ENCODE results near the gene CDH13.

DNA sequence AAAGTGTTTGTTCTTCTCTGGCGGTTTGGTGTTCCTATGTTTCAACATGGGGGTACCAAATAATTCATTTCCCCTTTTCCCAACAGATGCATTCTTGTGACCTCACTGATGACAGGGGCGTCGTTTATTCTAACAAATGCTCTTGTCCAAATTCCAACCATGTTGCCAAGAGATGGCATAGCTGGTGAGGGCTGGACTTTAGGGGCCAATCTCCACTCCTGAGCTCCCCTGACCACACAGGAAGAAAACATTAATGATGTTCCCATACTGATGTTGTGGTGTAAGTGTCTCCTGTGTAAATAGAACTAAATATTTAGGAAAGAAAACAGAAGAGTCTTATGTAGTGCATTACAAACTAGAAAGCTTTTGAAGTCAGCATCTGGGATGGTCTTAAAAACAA is 431.6 kb downstream of the CDH13 start:
- TF ChIP-seq, protein P1, sequence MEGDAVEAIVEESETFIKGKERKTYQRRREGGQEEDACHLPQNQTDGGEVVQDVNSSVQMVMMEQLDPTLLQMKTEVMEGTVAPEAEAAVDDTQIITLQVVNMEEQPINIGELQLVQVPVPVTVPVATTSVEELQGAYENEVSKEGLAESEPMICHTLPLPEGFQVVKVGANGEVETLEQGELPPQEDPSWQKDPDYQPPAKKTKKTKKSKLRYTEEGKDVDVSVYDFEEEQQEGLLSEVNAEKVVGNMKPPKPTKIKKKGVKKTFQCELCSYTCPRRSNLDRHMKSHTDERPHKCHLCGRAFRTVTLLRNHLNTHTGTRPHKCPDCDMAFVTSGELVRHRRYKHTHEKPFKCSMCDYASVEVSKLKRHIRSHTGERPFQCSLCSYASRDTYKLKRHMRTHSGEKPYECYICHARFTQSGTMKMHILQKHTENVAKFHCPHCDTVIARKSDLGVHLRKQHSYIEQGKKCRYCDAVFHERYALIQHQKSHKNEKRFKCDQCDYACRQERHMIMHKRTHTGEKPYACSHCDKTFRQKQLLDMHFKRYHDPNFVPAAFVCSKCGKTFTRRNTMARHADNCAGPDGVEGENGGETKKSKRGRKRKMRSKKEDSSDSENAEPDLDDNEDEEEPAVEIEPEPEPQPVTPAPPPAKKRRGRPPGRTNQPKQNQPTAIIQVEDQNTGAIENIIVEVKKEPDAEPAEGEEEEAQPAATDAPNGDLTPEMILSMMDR (conservative IDR thresholded peaks at IDR 0.05): no peak
- TF ChIP-seq ZFX (IDR thresholded peaks at IDR 0.05): no peak
